ENCODE results near the gene TRAPPC14. TPM values are rescaled to one million over a fixed set of nuclear protein-coding genes. Genes with fewer than 3 reads are reported as not detected.

Gene TRAPPC14
- total and polyA plus RNA-seq, 2 of the 8 experiments (the other 6 are each of a cell fraction or from before 2014, with no cell fraction given), result 11.9 to 22.1 TPM

DNA sequence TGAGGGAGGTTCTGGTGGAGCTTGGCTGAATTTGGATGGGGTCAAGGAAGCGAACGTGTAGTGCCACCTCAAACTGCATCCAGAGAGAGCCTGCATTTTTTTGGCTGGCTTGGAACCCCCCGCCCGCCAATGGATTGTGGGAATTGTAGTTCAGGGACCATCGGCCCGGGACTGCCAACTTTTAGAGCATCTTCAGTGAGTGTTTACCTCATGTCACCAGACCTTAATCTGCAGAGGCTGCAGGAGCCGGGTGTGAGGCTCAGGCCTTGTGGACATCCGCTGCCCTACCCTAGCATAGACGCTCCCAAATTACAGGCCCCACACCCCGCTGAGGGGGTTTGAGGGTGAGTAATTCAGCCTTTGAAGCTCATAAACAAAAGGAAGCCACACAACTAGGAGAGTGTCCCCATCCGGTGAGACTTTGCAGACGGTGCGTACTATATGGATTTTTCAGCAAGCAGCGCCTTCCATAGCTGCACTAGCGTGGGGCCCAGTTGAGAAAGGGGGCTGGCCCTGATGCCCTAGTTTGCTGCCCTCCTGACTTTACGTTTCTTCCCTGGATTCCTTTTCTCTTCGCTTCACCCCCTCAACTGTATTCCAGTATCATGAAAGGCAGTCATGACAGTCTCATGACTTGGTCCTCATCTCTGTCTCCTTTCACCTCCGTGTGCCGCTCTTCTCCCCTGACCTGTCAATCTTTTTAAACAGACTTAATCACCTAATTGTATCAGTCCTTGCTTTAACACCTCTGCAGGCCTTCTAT, 38.4 kb downstream of the TRAPPC14 start:
- POLR2A ChIA-PET (ENCODE audit: partially characterized antibody), result interaction anchor here (0.5 to 19.1 kb wide), 10 partner anchors 8 to 154 kb away, joined by 3 to 414 read pairs (median 6); partner anchors contain the start of genes AP4M1, COPS6, GAL3ST4 and MCM7
- 0 out of 2 replicates have a peak, but pooled peaks cover 4% of the 10 kb centered on the region for H3K79me1 ChIP-seq (ENCODE audit: low read depth, low read length)
- CTCF ChIA-PET (ENCODE audit: partially characterized antibody), result interaction anchor here (1.0 to 1.6 kb wide), 3 partner anchors 11 to 36 kb away, joined by 3 to 10 read pairs (median 5); no protein-coding TSS in a partner anchor
- H3K9me3 ChIP-seq (ENCODE audit: insufficient read depth in 2 of 2, low read depth in 1 of 2, low read length in 1 of 2), result no peaks in the 10 kb centered on the region
- DNase-seq (ENCODE audit: low read depth in 1 of 2, low spot score in 2 of 2) (peak in 1 of 2 experiments; percentile 84), FAIRE-seq (no peak)
- peak overlapping the region; percentile 71 for H3K18ac ChIP-seq (ENCODE audit: extremely low read depth, low read length)
- WGBS, 2 experiments (ENCODE audit: extremely low coverage in 1 of 2, insufficient coverage in 1 of 2, insufficient read length in 1 of 2, insufficient replicate concordance in 2 of 2, low coverage in 1 of 2, low lambda C conversion rate in 2 of 2, missing lambda C conversion rate in 1 of 2), result 24% methylated on average over 19 of the region's 19 CpGs; no CpG with 5 or more reads in 1 of the 2 experiments
- H4K5ac ChIP-seq (ENCODE audit: insufficient read length, low read depth, low read length), result no peak overlapping the region
- peak overlapping the region; percentile 74 to 92 for H3K4me2 ChIP-seq (ENCODE audit: insufficient read depth in 1 of 2, low read depth in 2 of 2, low read length in 2 of 2)
- H3K4ac ChIP-seq (replicated peaks; ENCODE audit: insufficient read length, low read depth, low read length), result no peak overlapping the region
- H2BK12ac ChIP-seq (ENCODE audit: low read depth, low read length), result no peak overlapping the region
- H3K14ac ChIP-seq (ENCODE audit: insufficient read length), result no peak overlapping the region
- no peak overlapping the region for H3K23ac ChIP-seq (ENCODE audit: insufficient read length)
- no peaks in the 10 kb centered on the region for H3K36me3 ChIP-seq (ENCODE audit: control insufficient read depth in 2 of 4, insufficient read depth in 4 of 4, low read length in 3 of 4)
- peak overlapping the region in 3 of 4 experiments; percentile 84 to 87 (median 87); a peak in 6 of 7 replicates for H3K9ac ChIP-seq (replicated peaks in 1 of 4; ENCODE audit: extremely low read depth in 1 of 4, low read depth in 3 of 4, low read length in 3 of 4)
- H4K20me1 ChIP-seq (replicated peaks in 1 of 2; ENCODE audit: control insufficient read depth in 1 of 2, insufficient read depth in 2 of 2, low read length in 2 of 2), result peaks cover 0 to 1% of the 10 kb centered on the region in 2 experiments
- H3K27ac ChIP-seq (ENCODE audit: low read depth, low read length), result 0 out of 2 replicates have a peak overlapping the region, but pooled peaks have one; percentile 88
- no peak overlapping the region for H2BK120ac ChIP-seq (replicated peaks; ENCODE audit: low read depth, low read length)
- peak overlapping the region; percentile 46 for H2BK5ac ChIP-seq (ENCODE audit: low read depth, low read length)
- TF ChIP-seq PHF8 (conservative IDR thresholded peaks at IDR 0.05; ENCODE audit: low read depth, low read length), result 0 out of 2 replicates have a peak, but pooled peaks have one; percentile 6
- TF ChIP-seq RAD21 (IDR thresholded peaks at IDR 0.05 in 1 of 2, conservative IDR thresholded peaks at IDR 0.05 in 1 of 2; ENCODE audit: low read depth in 2 of 2, low read length in 2 of 2), result no peak
- TF ChIP-seq SP4 (IDR thresholded peaks at IDR 0.05; ENCODE audit: low read length), result no peak
- 0 out of 2 replicates have a peak, but pooled peaks have one; percentile 1 for TF ChIP-seq CHD2 (IDR thresholded peaks at IDR 0.05; ENCODE audit: low read length)
- TF ChIP-seq EP300 (IDR thresholded peaks at IDR 0.05; ENCODE audit: borderline replicate concordance in 1 of 2, low read depth in 2 of 2, low read length in 2 of 2), result no peak
- TF ChIP-seq SIX5 (IDR thresholded peaks at IDR 0.05; ENCODE audit: low read depth, low read length), result peak; percentile 63
- no peak for TF ChIP-seq TEAD4 (IDR thresholded peaks at IDR 0.05; ENCODE audit: low read depth, low read length)
- peaks cover 0 to 5% (median 1%) of the 10 kb centered on the region in 4 experiments; a peak in 4 of 7 replicates for H3K4me1 ChIP-seq (replicated peaks in 1 of 4; ENCODE audit: control insufficient read depth in 3 of 4, insufficient read depth in 4 of 4, low read length in 3 of 4)
- H2AFZ ChIP-seq (ENCODE audit: low read length), result peak overlapping the region; percentile 79; the same call in 1 of the 2 replicates
- H2BK20ac ChIP-seq (ENCODE audit: low read length), result no peak overlapping the region
- H3K79me2 ChIP-seq (ENCODE audit: control insufficient read depth in 1 of 2, insufficient read depth in 2 of 2, low read length in 2 of 2), result peaks cover 0 to 6% of the 10 kb centered on the region in 2 experiments; a peak in 1 of 4 replicates
- H2AK5ac ChIP-seq (ENCODE audit: low read depth, low read length), result no peak overlapping the region
- no peak overlapping the region for H3K56ac ChIP-seq (replicated peaks; ENCODE audit: insufficient read length, low read depth, low read length)
- no peaks in the 10 kb centered on the region for H3K27me3 ChIP-seq (replicated peaks in 1 of 4; ENCODE audit: control insufficient read depth in 3 of 4, extremely low read depth in 1 of 4, insufficient read depth in 3 of 4, low read length in 3 of 4)
- H3K4me3 ChIP-seq (ENCODE audit: extremely low read depth in 1 of 4, insufficient read depth in 2 of 4, low read depth in 3 of 4, low read length in 4 of 4), result peak overlapping the region; percentile 75 to 98 (median 94)
- no peak overlapping the region for H4K91ac ChIP-seq (replicated peaks; ENCODE audit: insufficient read length, low read length)
- H4K8ac ChIP-seq (ENCODE audit: extremely low read depth, insufficient read depth, low read length), result no peak overlapping the region
- H3K23me2 ChIP-seq (ENCODE audit: low read depth, low read length), result peaks cover 8% of the 10 kb centered on the region
- H2BK15ac ChIP-seq (ENCODE audit: low read length), result peak overlapping the region; percentile 31; the same call in 1 of the 2 replicates

Measured in H1 (cell line).